HG03064 (cell line): ENCODE measurements around the gene RYR1.

ENCODE experiments used
- ATAC-seq: cut with Tn5 transposase; IDR thresholded peaks from one replicate; pipeline ENCODE4 v1.9.1; 2021; ENCODE audit warnings: low read depth; ENCODE audit not compliant: unreplicated experiment

The RYR1 gene

GRCh38 chr19:38433268-38433733 lies at the start of gene RYR1:
Gene RYR1 (plus strand): TSS chr19:38433691. CDS start chr19:38433830, 139 bp downstream.
- no peak for ATAC-seq

GRCh38 chr19:38383743-38384142 lies 49.7 kb upstream of the RYR1 start:
- ATAC-seq, result no peak

- ATAC-seq, result no peak
Observed at GRCh38 chr19:38384209-38385027, 49.1 kb upstream of the RYR1 start.

- ATAC-seq, result no peak
Observed at GRCh38 chr19:38385057-38385803, 48.3 kb upstream of the RYR1 start.

GRCh38 chr19:38385804-38386257 lies 47.7 kb upstream of the RYR1 start:
- ATAC-seq, result no peak

GRCh38 chr19:38386300-38386970 lies 47.1 kb upstream of the RYR1 start:
- no peak for ATAC-seq

GRCh38 chr19:38386971-38387549 lies 46.4 kb upstream of the RYR1 start:
- ATAC-seq, result no peak

- ATAC-seq, result no peak
Observed at GRCh38 chr19:38387550-38388348, 45.7 kb upstream of the RYR1 start, which contains the start of gene GGN. Gene GGN (minus strand): TSS chr19:38388034. CDS start chr19:38387261, 773 bp downstream.

- no peak for ATAC-seq
Observed at GRCh38 chr19:38388349-38389100, 45.0 kb upstream of the RYR1 start, which contains the start of gene SPRED3. Gene SPRED3 (plus strand): TSS chr19:38388697. CDS start chr19:38390303, 1,606 bp downstream.

- no peak for ATAC-seq
Observed at GRCh38 chr19:38389101-38389925, 44.2 kb upstream of the RYR1 start.

- ATAC-seq, result no peak
Observed at GRCh38 chr19:38389957-38390924, 43.2 kb upstream of the RYR1 start.

GRCh38 chr19:38391911-38392464 lies 41.5 kb upstream of the RYR1 start:
- no peak for ATAC-seq

GRCh38 chr19:38392707-38393308 lies 40.7 kb upstream of the RYR1 start:
- ATAC-seq, result no peak

- ATAC-seq, result no peak
Observed at GRCh38 chr19:38394488-38394887, 39.0 kb upstream of the RYR1 start.

- no peak for ATAC-seq
Observed at GRCh38 chr19:38395381-38396114, 37.9 kb upstream of the RYR1 start.

GRCh38 chr19:38399081-38399480 lies 34.4 kb upstream of the RYR1 start:
- ATAC-seq, result no peak
